Adrenal gland (tissue), 12 donors: ENCODE data around the gene SECISBP2L. TPM values are rescaled to one million over a fixed set of nuclear protein-coding genes. Genes with fewer than 3 reads are reported as not detected.

Experiments
- DNase-seq, 7 donors: peaks; one replicate each; pipeline ENCODE4 v3.0.0-alpha.2; 2019 to 2020
- H3K27ac ChIP-seq, 5 donors: fragments of 200-600 bp; sonication (generic) in 4 of 5; 1 replicate in 3 of 5; 2 replicates in 2 of 5; pipeline versions ENCODE4 v1.5.1 to v1.8.0; 2016 to 2020; ENCODE audit warnings: mild to moderate bottlenecking in 1 of 5
- H3K27me3 ChIP-seq: fragments of 200-600 bp; 2 replicates; pipeline ENCODE4 v1.8.0; 2021
- H3K36me3 ChIP-seq, 2 donors: fragments of 200-600 bp; replicated peaks in 1 of 2; 1 replicate in 1 of 2; 2 replicates in 1 of 2; pipeline versions ENCODE4 v1.5.1 to v1.8.0; 2018 to 2022
- H3K4me1 ChIP-seq, 2 donors: fragments of 200-600 bp; replicated peaks in 1 of 2; 1 replicate in 1 of 2; 2 replicates in 1 of 2; pipeline versions ENCODE4 v1.5.1 to v1.8.0; 2018 to 2021
- H3K4me3 ChIP-seq, 4 donors: fragments of 200-600 bp; sonication (generic) in 3 of 4; one replicate each; pipeline ENCODE4 v1.5.1; 2016 to 2018
- H3K9me3 ChIP-seq, 3 donors: fragments of 200-600 bp; sonication (generic) in 1 of 3; replicated peaks in 1 of 3; 1 replicate in 2 of 3; 2 replicates in 1 of 3; pipeline versions ENCODE4 v1.5.1 to v1.8.0; 2016 to 2021
- POLR2A ChIP-seq, 2 donors: fragments of 450-650 bp; IDR thresholded peaks; one replicate each; pipeline ENCODE4 v1.6.1; 2017; ENCODE audit warnings: antibody characterized with exemption in 2 of 2, mild to moderate bottlenecking in 2 of 2, moderate library complexity in 1 of 2
- WGBS, 4 donors: extraction: QIAGEN DNeasy Blood & Tissue Kit in 2 of 4; methylation state at CpG; one replicate each; pipeline versions ENCODE4 v1.1.5 to v1.1.7; 2013 to 2017; 5-methylcytosine and 5-hydroxymethylcytosine counted together
- intact Hi-C, 2 donors: fragments of 100-400 bp; cut with DNase I; formaldehyde crosslinking; loops; one replicate each; pipeline versions ENCODE4 v1.14.1 to v1.15.0; 2022 to 2023
- polyA plus RNA-seq, 3 donors: library from polyadenylated mRNA; stranded (reverse); fragments of 200-250 nt in 2 of 3; fragments of 350-450 nt in 1 of 3; fragmentation: Illumina TruSeq in 1 of 3; extraction: RNeasy Lipid Tissue Mini Kit (QIAGEN cat#74804) in 1 of 3; gene quantifications; one replicate each; pipeline ENCODE4 v1.2.3, GENCODE V29; 2013 to 2014
- total RNA-seq, 9 donors: library from RNA; depleted of rRNA in 4 of 9; stranded (reverse); fragments of >200 nt in 4 of 9; fragments of 120-200 nt in 1 of 9; fragmentation: NEBNext Ultra II Directional in 1 of 9; extraction: Animal tissue kit (Norgen Biotek cat#: 25700) in 1 of 9; gene quantifications; one replicate each; pipeline versions ENCODE4 v1.1.0 to v1.2.4, GENCODE V29; 2013 to 2023
- TF ChIP-seq, protein P1 (sequence below), 6 experiments: fragments of 450-650 bp in 4 of 6; fragments of 200-600 bp in 2 of 6; sonication (generic) in 1 of 6; IDR thresholded peaks; 1 replicate in 5 of 6; 2 replicates in 1 of 6; pipeline versions ENCODE4 v1.5.1 to v1.8.0; 2016 to 2021; ENCODE audit warnings: antibody characterized with exemption in 6 of 6, mild to moderate bottlenecking in 2 of 6, moderate library complexity in 1 of 6
- donor health status: healthy with polysubstance abuse.
- donor health status: Bipolar disorder and iron deficiency.
- donor health status: DM: yes; HTN: yes; CAD: no.
- donor health status: DM: no; HTN: no; CAD: no.
- donor health status: DM: no; HTN: no; CAD: no.
- donor health status: DM: yes; HTN: yes; CAD: no.

SECISBP2L gene
- total and polyA plus RNA-seq, 12 donors: 9.1 to 117 (median 44.2) TPM

DNA sequence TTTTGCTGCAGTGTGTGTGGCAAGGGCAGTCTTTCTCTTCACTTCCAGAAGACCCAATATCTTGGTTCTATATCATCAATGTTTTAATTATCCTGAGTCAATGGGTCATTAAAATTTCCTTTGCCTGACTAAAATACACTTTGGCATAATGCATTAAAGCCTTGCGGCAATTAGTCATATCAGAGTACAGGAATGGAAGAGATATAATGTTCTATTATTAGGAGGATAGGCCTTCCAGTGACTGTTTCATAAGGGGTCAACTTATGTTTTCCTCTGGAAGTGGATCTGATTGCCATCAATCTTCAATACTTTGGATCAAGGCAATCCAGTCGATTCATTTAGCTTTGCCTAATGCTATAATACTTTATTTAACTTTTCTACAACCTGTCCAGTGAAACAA lies 9.4 kb upstream of the SECISBP2L start:
- intact Hi-C loops: no loop called here
- H3K4me1 ChIP-seq: peaks cover 0 to under 1% of the 10 kb centered on the region in 2 donors
- no peaks in the 10 kb centered on the region for H3K36me3 ChIP-seq
- no peak overlapping the region for H3K27ac ChIP-seq
- no peak for DNase-seq
- H3K4me3 ChIP-seq: no peak overlapping the region
- H3K27me3 ChIP-seq: no peaks in the 10 kb centered on the region
- WGBS, 4 donors: 76 to 84% (median 77%) methylated on average over 2 of the region's 2 CpGs
- H3K9me3 ChIP-seq: no peaks in the 10 kb centered on the region
- TF ChIP-seq, protein P1, sequence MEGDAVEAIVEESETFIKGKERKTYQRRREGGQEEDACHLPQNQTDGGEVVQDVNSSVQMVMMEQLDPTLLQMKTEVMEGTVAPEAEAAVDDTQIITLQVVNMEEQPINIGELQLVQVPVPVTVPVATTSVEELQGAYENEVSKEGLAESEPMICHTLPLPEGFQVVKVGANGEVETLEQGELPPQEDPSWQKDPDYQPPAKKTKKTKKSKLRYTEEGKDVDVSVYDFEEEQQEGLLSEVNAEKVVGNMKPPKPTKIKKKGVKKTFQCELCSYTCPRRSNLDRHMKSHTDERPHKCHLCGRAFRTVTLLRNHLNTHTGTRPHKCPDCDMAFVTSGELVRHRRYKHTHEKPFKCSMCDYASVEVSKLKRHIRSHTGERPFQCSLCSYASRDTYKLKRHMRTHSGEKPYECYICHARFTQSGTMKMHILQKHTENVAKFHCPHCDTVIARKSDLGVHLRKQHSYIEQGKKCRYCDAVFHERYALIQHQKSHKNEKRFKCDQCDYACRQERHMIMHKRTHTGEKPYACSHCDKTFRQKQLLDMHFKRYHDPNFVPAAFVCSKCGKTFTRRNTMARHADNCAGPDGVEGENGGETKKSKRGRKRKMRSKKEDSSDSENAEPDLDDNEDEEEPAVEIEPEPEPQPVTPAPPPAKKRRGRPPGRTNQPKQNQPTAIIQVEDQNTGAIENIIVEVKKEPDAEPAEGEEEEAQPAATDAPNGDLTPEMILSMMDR (IDR thresholded peaks at IDR 0.05): no peak
- no peak for TF ChIP-seq POLR2A (IDR thresholded peaks at IDR 0.05)

DNA sequence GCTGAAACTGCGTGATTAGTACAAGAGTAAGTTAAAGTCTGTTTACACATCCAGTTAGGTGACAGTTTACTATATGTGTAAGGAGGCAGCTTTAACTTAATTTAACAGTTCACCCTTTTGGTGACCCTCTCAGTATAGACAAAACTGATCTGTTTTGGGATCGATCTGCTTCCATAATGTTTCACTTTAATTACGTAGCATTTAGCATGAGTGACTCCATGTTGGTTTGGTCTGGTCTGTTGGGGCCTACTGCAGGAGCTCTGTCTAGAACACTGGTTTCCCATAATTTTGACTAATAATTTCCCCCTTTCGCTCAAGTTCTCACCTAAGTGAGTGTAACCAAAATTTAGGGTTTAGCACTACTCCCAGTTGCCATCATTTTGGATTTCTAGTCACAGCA lies 6.4 kb upstream of the SECISBP2L start:
- Histone ChIP-seq H3K27me3 (no peaks in the 10 kb centered on the region), H3K4me3 (no peak overlapping the region), H3K9me3 (no peaks in the 10 kb centered on the region), H3K4me1 (no peaks in the 10 kb centered on the region), H3K27ac (no peak overlapping the region), H3K36me3 (no peaks in the 10 kb centered on the region)
- intact Hi-C loops: no loop called here
- TF ChIP-seq, protein P1 (IDR thresholded peaks at IDR 0.05): no peak
- TF ChIP-seq POLR2A (IDR thresholded peaks at IDR 0.05): no peak
- no peak for DNase-seq
- WGBS, 4 donors: 92 to 96% (median 94%) methylated on average over 4 of the region's 4 CpGs

DNA sequence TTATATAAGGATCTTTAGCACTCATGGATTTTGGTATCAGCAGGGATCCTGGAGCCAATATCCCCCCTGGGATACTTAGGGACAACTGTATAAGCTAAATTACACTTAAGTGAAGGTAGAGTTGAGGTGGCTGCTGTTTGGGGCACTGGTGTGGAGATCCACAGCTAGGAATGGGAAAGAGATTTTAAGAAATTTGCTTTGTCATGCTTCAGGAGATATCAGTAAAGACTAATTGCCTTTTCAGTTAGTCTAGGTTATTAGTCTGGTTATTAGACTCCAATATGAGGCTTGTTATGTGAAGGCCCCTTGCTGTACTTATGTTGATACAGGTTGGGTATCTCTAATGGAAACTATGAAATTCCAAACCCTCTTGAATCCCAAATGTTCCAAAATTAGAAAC lies 1.2 kb upstream of the SECISBP2L start:
- Histone ChIP-seq H3K4me3 (no peak overlapping the region), H3K9me3 (no peaks in the 10 kb centered on the region), H3K27me3 (no peaks in the 10 kb centered on the region), H3K27ac (no peak overlapping the region), H3K36me3 (no peaks in the 10 kb centered on the region), H3K4me1 (peaks cover 9 to 26% of the 10 kb centered on the region in 2 donors)
- no peak for DNase-seq
- TF ChIP-seq POLR2A (IDR thresholded peaks at IDR 0.05): no peak
- TF ChIP-seq, protein P1 (IDR thresholded peaks at IDR 0.05): no peak
- intact Hi-C loops: no loop called here

DNA sequence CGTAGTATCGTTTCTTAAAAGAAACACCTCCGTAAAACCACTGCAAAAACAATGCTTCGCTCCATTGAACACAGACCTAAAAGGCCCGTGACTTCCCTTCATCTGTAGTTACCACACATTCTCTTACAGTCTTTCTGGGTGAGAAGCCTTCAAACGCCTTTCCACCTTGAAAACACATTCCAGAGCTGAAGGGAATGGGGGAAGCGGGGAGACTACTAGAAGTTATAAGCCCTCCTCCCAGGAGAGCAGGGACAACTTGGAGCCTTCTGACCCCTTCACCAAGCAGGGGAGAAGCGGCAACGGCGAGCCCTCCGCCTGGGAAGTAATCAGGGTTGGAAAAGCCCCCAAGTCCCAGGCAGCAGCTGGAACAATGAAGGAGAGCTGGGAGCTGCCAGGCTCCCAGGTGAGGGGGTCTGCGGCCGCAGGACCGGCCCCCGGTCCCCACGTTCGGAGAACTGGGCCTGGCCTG lies 461 bp downstream of the SECISBP2L start:
- H3K36me3 ChIP-seq: no peaks in the 10 kb centered on the region
- WGBS, 4 donors: 0 to 3% (median 0%) methylated on average over 11 to 17 of the region's 17 CpGs
- TF ChIP-seq POLR2A (IDR thresholded peaks at IDR 0.05): no peak
- TF ChIP-seq, protein P1 (IDR thresholded peaks at IDR 0.05): no peak
- peak in 4 of 7 donors; percentile 15 to 42 (median 29) for DNase-seq
- H3K9me3 ChIP-seq: no peaks in the 10 kb centered on the region
- peak overlapping the region in 4 of 5 donors; percentile 79 to 93 (median 83) for H3K27ac ChIP-seq
- intact Hi-C loops: no loop called here
- H3K27me3 ChIP-seq: no peaks in the 10 kb centered on the region
- peak overlapping the region; percentile 79 to 98 (median 86) for H3K4me3 ChIP-seq
- peaks cover 9 to 42% of the 10 kb centered on the region in 2 donors for H3K4me1 ChIP-seq
